IPS-20b (cell line): ENCODE data around the gene TGFBR3L.

Experiments
- H3K27ac ChIP-seq: one replicate; pipeline ENCODE4 v1.5.1; 2013; ENCODE audit warnings: low read length
- H3K27me3 ChIP-seq: 2 replicates; pipeline ENCODE4 v1.6.1; 2013; ENCODE audit warnings: mild to moderate bottlenecking, low read length, inconsistent platforms; ENCODE audit not compliant: insufficient read depth
- H3K36me3 ChIP-seq: 2 replicates; pipeline ENCODE4 v1.6.1; 2013; ENCODE audit warnings: low read depth, mild to moderate bottlenecking, inconsistent platforms, low read length, moderate library complexity; ENCODE audit not compliant: insufficient read depth
- H3K4me1 ChIP-seq: 2 replicates; pipeline ENCODE4 v1.6.1; 2013; ENCODE audit warnings: mild to moderate bottlenecking, control low read depth, inconsistent platforms, low read length, moderate library complexity; ENCODE audit not compliant: insufficient read depth
- H3K4me3 ChIP-seq: 2 replicates; pipeline ENCODE4 v1.5.1; 2013; ENCODE audit warnings: mild to moderate bottlenecking, low read length, inconsistent platforms
- H3K9ac ChIP-seq: 2 replicates; pipeline ENCODE4 v1.6.1; 2013; ENCODE audit warnings: low read depth, mild to moderate bottlenecking, inconsistent platforms, low read length, moderate library complexity
- H3K9me3 ChIP-seq: 2 replicates; pipeline ENCODE4 v1.6.1; 2013; ENCODE audit warnings: mild to moderate bottlenecking, low read depth, low read length, inconsistent platforms; ENCODE audit not compliant: insufficient read depth

The TGFBR3L gene

GRCh38 chr19:7899751-7900378 is 14.8 kb upstream of the TGFBR3L start:
- Histone ChIP-seq H3K4me3 (no peak overlapping the region), H3K27ac (no peak overlapping the region), H3K4me1 (peaks cover 4% of the 10 kb centered on the region), H3K9me3 (no peaks in the 10 kb centered on the region), H3K27me3 (peaks cover 4% of the 10 kb centered on the region; the same call in 1 of the 2 replicates), H3K36me3 (no peaks in the 10 kb centered on the region), H3K9ac (no peak overlapping the region)

- Histone ChIP-seq H3K27ac (no peak overlapping the region), H3K27me3 (peaks cover 4% of the 10 kb centered on the region; the same call in 1 of the 2 replicates), H3K9ac (no peak overlapping the region), H3K4me1 (peaks cover 7% of the 10 kb centered on the region), H3K4me3 (no peak overlapping the region), H3K36me3 (no peaks in the 10 kb centered on the region), H3K9me3 (no peaks in the 10 kb centered on the region)
Measured at GRCh38 chr19:7900401-7900870, 14.2 kb upstream of the TGFBR3L start.

GRCh38 chr19:7900931-7901330 is 13.7 kb upstream of the TGFBR3L start:
- H3K27ac ChIP-seq = no peak overlapping the region
- H3K4me1 ChIP-seq = peaks cover 7% of the 10 kb centered on the region
- no peaks in the 10 kb centered on the region for H3K9me3 ChIP-seq
- H3K27me3 ChIP-seq = peaks cover 4% of the 10 kb centered on the region; the same call in 1 of the 2 replicates
- H3K4me3 ChIP-seq = no peak overlapping the region
- no peaks in the 10 kb centered on the region for H3K36me3 ChIP-seq
- no peak overlapping the region for H3K9ac ChIP-seq

GRCh38 chr19:7901337-7901736 is 13.3 kb upstream of the TGFBR3L start:
- no peak overlapping the region for H3K27ac ChIP-seq
- H3K9ac ChIP-seq = no peak overlapping the region
- peaks cover 2% of the 10 kb centered on the region; the same call in 1 of the 2 replicates for H3K36me3 ChIP-seq
- H3K4me3 ChIP-seq = no peak overlapping the region
- H3K4me1 ChIP-seq = peaks cover 7% of the 10 kb centered on the region
- H3K27me3 ChIP-seq = peaks cover 4% of the 10 kb centered on the region; the same call in 1 of the 2 replicates
- H3K9me3 ChIP-seq = no peaks in the 10 kb centered on the region

- no peaks in the 10 kb centered on the region for H3K9me3 ChIP-seq
- peak overlapping the region; percentile 76 for H3K4me3 ChIP-seq
- peak overlapping the region; percentile 95 for H3K9ac ChIP-seq
- H3K27ac ChIP-seq = peak overlapping the region; percentile 91
- H3K36me3 ChIP-seq = peaks cover 4% of the 10 kb centered on the region; the same call in 1 of the 2 replicates
- peaks cover 7% of the 10 kb centered on the region for H3K4me1 ChIP-seq
- H3K27me3 ChIP-seq = peaks cover 4% of the 10 kb centered on the region; the same call in 1 of the 2 replicates
Measured at GRCh38 chr19:7902796-7903243, 11.8 kb upstream of the TGFBR3L start.

GRCh38 chr19:7903244-7904073 is 11.2 kb upstream of the TGFBR3L start, which contains the start of gene MAP2K7:
MAP2K7 (plus strand) TSS chr19:7903877; CDS start chr19:7903945, 68 bp downstream.
- H3K4me3 ChIP-seq = peak within 1 kb of the TSS; percentile 76
- no peaks in the 10 kb centered on the region for H3K9me3 ChIP-seq
- peak within 1 kb of the TSS; percentile 91 for H3K27ac ChIP-seq
- peak within 1 kb of the TSS; percentile 95 for H3K9ac ChIP-seq
- H3K27me3 ChIP-seq = peaks cover 4% of the 10 kb centered on the region; the same call in 1 of the 2 replicates
- peaks cover 7% of the 10 kb centered on the region for H3K4me1 ChIP-seq
- peaks cover 4% of the 10 kb centered on the region; the same call in 1 of the 2 replicates for H3K36me3 ChIP-seq

- Histone ChIP-seq H3K9ac (peak overlapping the region; percentile 81), H3K4me3 (peak overlapping the region; percentile 76), H3K36me3 (peaks cover 4% of the 10 kb centered on the region; the same call in 1 of the 2 replicates), H3K27me3 (peaks cover 4% of the 10 kb centered on the region; the same call in 1 of the 2 replicates), H3K27ac (no peak overlapping the region), H3K4me1 (peaks cover 7% of the 10 kb centered on the region), H3K9me3 (no peaks in the 10 kb centered on the region)
Measured at GRCh38 chr19:7904074-7905020, 10.3 kb upstream of the TGFBR3L start.

- H3K4me1 ChIP-seq = peaks cover 7% of the 10 kb centered on the region
- no peak overlapping the region for H3K4me3 ChIP-seq
- no peak overlapping the region for H3K27ac ChIP-seq
- H3K27me3 ChIP-seq = peaks cover 4% of the 10 kb centered on the region; the same call in 1 of the 2 replicates
- no peaks in the 10 kb centered on the region for H3K9me3 ChIP-seq
- H3K9ac ChIP-seq = no peak overlapping the region
- H3K36me3 ChIP-seq = peaks cover 6% of the 10 kb centered on the region
Measured at GRCh38 chr19:7905268-7905667, 9.4 kb upstream of the TGFBR3L start.

- H3K9me3 ChIP-seq = no peaks in the 10 kb centered on the region
- no peak overlapping the region for H3K27ac ChIP-seq
- H3K4me3 ChIP-seq = no peak overlapping the region
- H3K36me3 ChIP-seq = peaks cover 12% of the 10 kb centered on the region
- H3K27me3 ChIP-seq = peaks cover 4% of the 10 kb centered on the region; the same call in 1 of the 2 replicates
- H3K9ac ChIP-seq = no peak overlapping the region
- H3K4me1 ChIP-seq = peaks cover 7% of the 10 kb centered on the region
Measured at GRCh38 chr19:7905859-7906258, 8.8 kb upstream of the TGFBR3L start.

GRCh38 chr19:7907122-7907521 is 7.5 kb upstream of the TGFBR3L start:
- Histone ChIP-seq H3K9ac (no peak overlapping the region), H3K4me3 (no peak overlapping the region), H3K9me3 (no peaks in the 10 kb centered on the region), H3K27ac (no peak overlapping the region), H3K36me3 (peaks cover 23% of the 10 kb centered on the region), H3K27me3 (peaks cover 4% of the 10 kb centered on the region; the same call in 1 of the 2 replicates), H3K4me1 (peaks cover 7% of the 10 kb centered on the region)

- no peaks in the 10 kb centered on the region for H3K9me3 ChIP-seq
- H3K27ac ChIP-seq = no peak overlapping the region
- H3K4me3 ChIP-seq = no peak overlapping the region
- peaks cover 24% of the 10 kb centered on the region for H3K36me3 ChIP-seq
- peaks cover 3% of the 10 kb centered on the region; the same call in 1 of the 2 replicates for H3K27me3 ChIP-seq
- peaks cover 7% of the 10 kb centered on the region for H3K4me1 ChIP-seq
- no peak overlapping the region for H3K9ac ChIP-seq
Measured at GRCh38 chr19:7907544-7907943, 7.1 kb upstream of the TGFBR3L start.
